Measurements from ENCODE around the gene CCSER1.

CCSER1 gene

DNA sequence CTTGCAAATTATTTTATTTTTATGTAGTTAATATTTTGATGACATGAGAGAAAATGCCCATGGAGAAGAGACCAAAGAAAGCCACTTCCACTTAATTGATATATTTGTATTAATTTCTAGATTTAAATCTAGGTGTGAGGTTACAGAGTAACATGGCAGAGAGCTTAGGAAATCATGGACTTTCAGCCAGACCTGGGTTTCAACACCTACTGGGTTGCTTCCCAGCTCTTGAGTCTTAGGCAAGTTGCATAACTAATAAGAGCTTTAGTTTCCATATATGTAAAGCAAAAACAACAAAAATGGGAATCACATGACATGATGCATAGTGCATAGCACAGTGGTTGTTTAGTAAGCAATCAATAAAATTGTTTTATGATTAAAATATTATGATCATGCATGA lies 413.3 kb downstream of the CCSER1 start:
- no peak for DNase-seq (ENCODE audit: low read depth in 2 of 2, low spot score in 1 of 2)

DNA sequence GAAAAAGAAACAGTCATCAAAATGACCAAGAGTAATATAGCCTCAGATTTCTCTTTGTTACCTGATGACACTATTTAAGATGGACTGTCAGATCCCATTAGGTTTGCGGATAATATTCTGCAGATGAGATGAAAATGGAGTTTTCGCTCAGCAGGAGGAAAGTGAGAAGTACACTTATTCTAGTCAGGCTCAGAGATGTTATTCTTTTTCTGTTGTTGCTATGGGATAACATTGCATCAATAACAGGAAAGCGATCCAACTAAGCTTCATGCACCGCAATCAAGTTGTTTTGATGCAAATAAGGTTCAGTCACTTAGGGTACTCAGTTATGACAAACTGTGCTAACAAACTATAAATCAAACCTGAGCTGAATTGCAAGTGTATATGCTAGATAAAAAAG lies 415.0 kb downstream of the CCSER1 start:
- DNase-seq (ENCODE audit: low read depth in 2 of 2, low spot score in 1 of 2), result no peak

DNA sequence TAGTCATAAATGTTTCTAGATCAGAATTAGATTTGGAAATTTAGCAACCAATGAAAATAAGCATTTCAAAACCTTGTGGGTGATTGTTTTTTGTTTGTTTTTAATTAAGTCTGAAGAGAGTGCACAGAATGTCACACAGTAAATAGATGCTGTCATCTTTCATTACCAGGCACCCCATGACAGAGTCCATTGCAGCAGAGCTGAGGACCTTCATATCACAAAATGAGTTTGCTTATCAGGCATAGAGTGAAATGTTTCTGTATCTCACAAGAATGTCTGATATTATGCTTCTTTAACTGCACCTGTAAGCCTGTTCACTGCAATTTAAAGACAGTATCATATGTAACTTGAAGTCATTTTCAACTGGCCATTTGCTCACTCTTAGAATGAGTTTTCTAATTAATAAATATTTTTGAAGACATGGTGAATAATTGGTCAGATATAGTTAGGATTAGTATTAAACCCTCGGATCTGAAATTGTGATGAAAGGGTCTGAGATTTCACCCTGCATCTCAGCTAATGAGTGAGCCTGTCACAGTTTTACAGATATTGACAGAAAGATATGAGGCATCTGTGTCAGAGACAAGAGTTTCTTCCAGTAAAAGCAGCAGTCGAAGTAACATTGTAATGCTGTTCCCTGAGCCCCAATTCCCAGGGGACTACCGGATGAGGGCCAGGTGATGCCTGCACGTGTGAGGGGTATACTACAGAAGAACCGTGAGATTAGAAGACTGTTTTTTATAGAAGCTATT lies 416.4 kb downstream of the CCSER1 start:
- DNase-seq (ENCODE audit: low read depth in 2 of 2, low spot score in 1 of 2), result no peak

DNA sequence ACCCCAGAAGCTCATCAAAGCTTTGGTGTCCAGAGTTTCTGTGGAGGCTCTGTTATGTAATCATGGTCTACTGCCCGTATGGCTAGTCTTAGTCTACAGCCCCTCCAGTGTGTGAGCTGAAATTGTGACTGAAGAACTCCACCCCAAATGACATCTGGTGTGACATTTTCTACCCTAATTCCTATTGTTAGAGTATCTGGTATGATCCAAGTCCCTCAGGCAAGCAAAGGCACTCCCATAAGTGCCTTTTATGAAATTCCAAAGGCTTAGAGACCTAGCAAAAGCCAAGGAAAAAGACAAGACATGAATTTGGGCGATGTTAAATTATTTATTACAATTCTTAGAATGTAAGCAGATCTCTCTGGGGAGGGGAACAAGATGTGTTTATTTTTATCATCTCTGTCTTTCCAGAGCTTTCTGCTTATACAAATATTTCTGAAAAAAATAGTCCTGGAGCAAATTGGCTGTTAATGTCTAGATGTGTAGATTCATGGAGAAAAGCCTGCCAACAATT lies 417.4 kb downstream of the CCSER1 start:
- DNase-seq (ENCODE audit: low read depth in 2 of 2, low spot score in 1 of 2), result no peak

DNA sequence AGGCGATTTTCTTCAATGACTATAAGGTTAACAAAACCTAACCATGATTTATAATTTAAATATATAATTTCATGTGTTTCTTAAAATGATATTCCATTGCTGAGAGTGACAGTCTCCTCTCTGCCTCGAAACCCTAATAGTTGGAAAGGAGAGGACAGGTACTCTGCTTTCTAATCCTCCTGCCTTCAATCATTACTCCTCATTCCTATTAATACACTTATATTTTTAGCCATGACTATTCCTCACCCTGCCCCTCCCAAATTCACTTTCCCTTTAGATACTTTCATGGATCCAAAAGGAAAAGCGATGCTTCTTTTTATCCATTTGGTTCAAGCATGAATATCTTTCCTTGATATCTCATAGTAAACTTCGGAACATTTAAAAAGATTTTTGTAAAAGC lies 418.2 kb downstream of the CCSER1 start:
- no peak for DNase-seq (ENCODE audit: low read depth in 2 of 2, low spot score in 1 of 2)

DNA sequence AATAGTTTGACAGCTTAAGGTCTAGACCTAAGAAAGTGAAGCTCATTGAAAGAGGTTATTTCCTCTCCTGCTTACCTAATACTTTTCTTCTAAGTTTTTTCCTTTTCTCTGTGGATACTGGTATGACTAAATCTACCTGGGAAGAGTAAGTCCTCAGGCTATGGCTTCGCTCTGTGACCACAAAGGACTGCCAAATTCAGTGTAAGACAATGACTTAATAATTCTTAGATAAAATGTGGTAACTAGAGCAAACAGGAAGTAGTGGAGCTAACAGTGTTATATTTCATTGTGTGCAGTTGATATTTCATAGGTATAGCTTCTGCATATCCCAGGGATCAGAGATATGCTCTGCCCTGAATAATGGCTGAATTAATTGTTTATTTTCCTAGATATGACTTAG lies 418.9 kb downstream of the CCSER1 start:
- no peak for DNase-seq (ENCODE audit: low read depth in 2 of 2, low spot score in 1 of 2)

DNA sequence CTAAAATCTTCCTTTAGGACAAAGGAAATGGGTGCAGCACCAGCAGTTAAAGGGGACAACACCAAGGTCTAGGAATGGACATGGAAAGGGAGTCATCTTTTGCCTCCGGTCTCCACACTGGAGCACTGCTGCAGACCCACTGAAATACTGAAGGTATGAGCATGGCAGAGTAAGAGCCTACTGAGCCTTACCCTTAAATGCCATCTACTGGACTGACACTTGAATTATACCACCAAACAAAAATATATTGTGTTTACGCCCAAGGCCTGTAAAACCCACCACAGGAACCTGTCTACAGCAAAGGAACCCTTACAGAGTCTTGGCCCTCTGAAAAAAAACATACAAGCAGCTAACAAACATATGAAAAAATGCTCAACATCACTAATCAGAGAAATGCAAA lies 443.4 kb downstream of the CCSER1 start:
- no peak for DNase-seq (ENCODE audit: low read depth in 2 of 2, low spot score in 1 of 2)

DNA sequence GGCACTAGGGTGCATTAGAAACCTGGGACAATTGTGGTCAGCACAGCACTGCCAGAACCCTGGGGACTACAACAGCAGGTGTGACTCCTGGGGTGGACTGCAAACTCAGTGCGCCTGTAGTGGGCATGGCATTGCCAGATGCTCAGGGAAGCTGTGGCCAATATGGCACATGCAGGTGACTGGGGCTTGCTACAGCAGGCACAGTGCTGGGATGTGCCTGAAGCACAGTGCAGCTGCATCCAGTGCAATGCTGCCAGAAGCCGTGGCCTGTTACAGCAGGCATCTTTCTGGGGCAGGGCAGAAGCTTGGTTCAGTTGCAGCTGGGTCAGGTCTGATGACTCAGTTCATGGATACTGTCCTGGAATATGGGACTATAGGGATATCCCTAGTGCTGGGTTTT lies 445.8 kb downstream of the CCSER1 start:
- DNase-seq (ENCODE audit: low read depth in 2 of 2, low spot score in 1 of 2), result no peak

DNA sequence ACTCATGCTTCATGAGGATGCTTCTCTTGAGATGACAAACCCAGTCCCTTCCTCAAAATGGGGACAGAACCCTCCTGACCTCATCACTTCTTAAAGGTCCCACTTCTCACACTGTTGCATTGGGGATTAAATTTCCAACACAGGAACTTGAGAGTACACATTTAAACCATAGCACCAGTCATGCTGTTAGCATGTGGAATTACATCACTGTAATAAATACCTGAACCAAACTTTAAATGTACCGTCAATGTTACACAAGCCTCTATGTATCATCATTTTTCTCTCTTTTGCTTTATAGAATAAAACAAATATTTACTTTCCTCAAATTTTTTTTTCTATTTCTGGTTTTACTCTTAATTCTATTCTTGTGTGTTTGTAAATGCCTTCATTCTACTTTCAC lies 448.2 kb downstream of the CCSER1 start:
- no peak for DNase-seq (ENCODE audit: low read depth in 2 of 2, low spot score in 1 of 2)

DNA sequence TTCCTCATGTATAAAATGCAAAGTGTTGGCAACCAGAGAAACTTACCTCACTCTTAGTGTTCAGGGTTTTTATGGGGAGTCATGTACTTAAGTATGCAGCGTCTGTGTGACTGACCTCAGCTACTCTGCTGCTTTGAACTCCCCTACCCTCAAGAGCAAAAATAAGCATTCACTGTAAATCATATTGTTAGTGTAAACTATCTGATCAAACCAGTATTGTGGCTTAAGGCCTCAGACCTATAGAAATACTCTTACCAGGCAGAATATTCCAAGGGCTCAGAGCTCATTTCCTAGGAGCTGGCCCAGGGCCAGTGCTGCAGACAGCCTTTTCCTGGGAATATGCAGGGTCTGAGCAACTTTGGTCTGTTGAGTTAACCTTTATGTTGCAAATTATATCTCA lies 453.1 kb downstream of the CCSER1 start:
- no peak for DNase-seq (ENCODE audit: low read depth in 2 of 2, low spot score in 1 of 2)

DNA sequence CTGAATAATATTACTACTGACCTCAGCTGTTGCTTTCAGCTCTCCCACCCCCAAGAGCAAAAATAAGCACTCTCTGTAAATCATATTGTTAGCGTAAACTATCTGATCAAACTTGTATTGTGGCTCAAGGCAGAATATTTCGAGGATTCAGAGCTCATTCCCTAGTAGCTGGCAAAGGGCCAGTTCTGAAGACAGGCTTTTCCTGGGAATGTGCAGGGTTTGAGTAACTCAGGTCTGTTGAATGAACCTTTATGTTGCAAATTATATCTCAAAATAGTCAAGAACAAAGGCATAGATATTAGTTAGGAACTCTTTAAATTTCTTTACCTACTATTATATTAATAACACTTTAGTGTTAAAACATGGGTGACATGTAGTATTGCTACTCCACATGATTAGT lies 454.9 kb downstream of the CCSER1 start:
- DNase-seq (ENCODE audit: low read depth in 2 of 2, low spot score in 1 of 2), result no peak

DNA sequence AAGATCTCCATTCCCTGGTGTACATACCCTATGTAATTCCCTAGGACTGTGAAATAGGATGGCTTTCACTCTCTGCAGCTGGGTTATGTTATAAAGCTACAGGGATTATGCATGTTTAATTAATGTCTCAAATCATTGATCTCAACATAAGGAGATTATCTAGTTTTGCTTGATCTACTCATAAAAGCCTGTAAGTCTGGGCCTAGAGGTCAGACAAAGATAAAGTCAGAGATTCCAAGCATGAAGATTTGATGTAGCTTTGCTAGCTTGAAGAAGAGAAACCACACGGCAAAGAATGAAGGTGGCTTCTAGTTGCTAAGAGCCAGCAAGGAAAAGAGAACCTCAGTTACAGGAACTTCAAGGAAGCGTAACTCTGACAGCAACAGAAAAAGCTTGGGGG lies 456.9 kb downstream of the CCSER1 start:
- DNase-seq (ENCODE audit: low read depth in 2 of 2, low spot score in 1 of 2), result no peak

DNA sequence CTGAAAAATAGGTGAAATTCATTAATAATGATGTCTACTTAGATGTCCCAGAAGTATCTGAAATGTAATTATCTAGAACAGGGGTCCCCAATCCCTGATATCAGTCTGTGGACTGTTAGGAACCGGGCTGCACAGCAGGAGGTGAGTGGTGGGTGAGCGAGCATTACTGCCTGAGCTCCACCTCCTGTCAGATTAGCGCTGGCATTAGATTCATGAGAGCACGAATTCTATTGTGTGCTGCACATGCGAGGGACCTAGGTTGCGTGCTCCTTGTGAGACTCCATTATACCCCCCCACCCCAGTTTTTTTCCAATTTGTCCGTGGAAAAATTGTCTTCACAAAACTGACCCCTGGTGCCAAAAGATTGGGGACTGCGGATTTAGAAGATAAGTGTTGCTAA lies 458.8 kb downstream of the CCSER1 start:
- no peak for DNase-seq (ENCODE audit: low read depth in 2 of 2, low spot score in 1 of 2)

DNA sequence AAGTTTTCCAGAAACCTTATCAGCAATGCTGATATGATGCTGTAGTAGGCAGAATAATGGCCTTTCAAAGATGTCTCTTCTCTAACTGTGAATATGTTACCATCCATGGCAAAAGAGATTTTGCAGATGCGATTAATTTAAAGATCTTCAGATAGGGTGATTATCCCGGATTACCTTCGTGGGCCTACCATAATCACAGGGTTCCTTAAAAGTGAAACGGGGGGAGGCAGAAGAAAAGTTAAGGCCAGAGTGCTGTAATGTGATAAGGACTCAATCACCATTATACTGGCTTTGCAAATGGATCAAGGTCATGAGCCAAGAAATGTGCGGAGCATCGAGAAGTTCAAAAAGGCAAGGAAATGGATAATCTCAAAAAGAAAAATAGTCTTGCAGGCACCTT lies 459.6 kb downstream of the CCSER1 start:
- no peak for DNase-seq (ENCODE audit: low read depth in 2 of 2, low spot score in 1 of 2)

DNA sequence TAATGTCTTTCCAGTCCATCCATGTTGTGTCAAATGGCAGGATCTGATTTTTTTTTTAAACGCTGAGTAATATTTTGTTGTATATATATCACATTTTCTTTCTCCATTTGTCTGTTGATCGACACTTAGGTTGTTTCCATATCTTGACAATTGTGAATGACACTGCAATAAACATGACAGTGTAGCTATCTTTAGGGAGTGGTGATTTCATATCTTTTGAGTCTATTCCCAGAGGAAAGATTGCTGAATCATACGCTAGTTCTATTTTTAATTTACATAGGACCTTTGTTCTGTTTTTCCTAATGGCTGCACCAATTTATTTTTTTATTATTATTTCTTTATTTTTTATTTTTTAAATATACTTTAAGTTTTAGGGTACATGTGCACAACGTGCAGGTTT lies 470.7 kb downstream of the CCSER1 start:
- no peak for DNase-seq (ENCODE audit: low read depth in 2 of 2, low spot score in 1 of 2)

DNA sequence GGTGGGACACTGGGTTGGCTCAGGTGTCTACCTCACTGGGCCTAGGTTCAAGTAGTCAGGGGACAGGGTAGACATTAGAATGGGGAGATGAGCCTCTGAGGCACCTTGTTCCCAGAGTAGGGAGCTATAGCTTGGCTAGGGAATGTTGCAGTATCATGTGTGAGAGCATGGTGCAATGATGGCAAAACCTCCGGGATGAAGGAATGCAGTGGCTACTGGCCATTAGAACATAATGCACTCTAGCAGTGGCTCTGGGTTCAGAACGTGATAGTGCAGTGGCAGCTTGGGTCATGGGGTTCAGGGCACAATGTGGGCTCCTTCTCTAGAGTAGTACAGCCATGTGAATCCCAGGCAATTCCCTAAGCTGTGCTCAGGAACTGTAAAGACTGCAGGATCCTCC lies 471.5 kb downstream of the CCSER1 start:
- no peak for DNase-seq (ENCODE audit: low read depth in 2 of 2, low spot score in 1 of 2)

DNA sequence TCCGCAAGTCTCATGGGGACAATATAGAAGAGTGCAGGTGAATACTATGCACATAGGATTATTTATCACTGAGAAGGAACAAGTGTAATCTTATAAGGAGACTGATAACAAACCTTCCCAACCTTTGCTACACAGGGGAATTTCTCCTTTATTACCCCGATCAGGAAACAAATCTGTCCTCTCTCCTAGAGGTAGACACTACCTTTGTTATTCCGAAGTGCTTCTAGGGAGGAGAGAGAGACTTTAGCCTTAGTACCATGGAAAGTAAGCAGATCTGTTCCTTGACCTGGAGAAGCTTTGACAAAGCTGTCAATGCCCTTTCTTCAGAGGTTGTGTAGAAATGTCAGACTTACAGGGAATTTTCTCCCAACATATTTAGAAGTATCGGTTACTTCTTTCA lies 475.5 kb downstream of the CCSER1 start:
- DNase-seq (ENCODE audit: low read depth in 2 of 2, low spot score in 1 of 2), result no peak

DNA sequence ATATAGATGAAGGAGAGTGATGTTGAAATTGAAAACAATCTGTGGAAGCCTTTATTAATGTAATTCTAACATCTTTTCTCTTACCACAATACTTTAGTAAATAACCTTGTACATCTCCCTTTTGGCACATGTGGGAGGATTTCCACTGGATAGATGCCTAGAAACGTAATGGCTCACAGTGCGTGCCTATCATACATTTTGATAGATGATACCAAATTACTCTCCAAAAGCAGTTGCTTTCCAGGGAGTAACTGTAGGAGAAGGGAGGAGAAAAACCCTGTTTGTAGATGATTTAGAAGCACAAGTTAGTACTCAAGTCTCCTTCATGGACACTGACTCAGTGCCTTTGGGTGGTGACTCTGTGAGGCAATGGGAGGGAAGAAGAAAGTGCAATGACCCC lies 476.3 kb downstream of the CCSER1 start:
- no peak for DNase-seq (ENCODE audit: low read depth in 2 of 2, low spot score in 1 of 2)

DNA sequence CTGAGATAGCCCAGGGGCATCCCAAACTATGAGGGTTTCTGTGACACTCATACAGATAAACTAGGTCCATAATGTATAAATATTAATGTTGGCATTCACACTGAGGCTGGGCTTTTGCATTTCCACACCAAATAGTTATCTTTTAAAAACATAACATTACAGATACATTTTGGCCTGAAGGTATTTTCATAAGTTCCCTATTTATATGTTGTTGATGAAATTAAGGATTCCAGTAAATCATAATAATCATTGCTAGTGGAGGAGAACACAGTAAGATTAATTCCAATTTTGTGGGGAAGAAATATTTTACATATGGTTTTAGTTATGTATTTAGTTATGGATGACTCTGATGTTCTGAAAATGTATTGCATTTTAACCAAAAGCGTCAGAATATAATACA lies 479.6 kb downstream of the CCSER1 start:
- no peak for DNase-seq (ENCODE audit: low read depth in 2 of 2, low spot score in 1 of 2)

DNA sequence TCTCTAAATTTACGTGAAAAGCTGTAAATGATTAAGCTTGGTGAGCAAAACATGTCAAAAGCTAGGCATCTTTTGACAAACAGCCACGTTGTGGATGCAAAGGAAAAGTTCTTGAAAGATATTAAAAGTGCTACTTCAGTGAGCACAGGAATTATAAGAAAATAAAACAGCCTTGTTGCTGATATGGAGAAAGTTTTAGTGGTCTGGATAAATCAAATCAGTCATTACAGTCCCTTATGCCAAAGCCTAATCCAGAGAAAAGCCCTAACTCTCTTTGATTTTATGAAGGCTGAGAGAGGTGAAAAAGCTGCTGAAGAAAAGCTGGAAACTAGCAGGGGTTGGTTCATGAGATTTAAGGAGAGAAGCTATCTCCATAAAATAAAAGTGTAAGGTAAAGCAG lies 487.2 kb downstream of the CCSER1 start:
- DNase-seq (ENCODE audit: low read depth in 2 of 2, low spot score in 1 of 2), result no peak

DNA sequence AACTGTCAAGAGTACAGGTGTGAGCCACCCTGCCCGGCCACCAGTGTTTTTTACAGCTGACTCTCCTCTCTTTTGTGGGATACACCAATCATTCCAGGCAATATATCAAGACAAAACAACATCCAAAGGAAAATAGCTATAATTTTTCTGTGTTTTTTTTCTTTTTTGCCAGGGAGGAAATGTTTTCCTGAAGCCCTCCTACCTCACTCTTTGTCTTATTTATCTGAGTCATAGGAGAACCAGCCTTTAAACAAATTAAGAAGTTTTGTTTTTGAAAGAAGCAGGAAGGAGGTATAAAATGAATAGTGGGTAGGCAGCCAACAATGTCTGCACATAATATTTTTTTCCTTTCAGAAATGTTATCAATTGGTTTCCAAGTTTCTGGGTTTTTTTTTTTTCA lies 493.9 kb downstream of the CCSER1 start:
- DNase-seq (ENCODE audit: low read depth in 2 of 2, low spot score in 1 of 2), result no peak

DNA sequence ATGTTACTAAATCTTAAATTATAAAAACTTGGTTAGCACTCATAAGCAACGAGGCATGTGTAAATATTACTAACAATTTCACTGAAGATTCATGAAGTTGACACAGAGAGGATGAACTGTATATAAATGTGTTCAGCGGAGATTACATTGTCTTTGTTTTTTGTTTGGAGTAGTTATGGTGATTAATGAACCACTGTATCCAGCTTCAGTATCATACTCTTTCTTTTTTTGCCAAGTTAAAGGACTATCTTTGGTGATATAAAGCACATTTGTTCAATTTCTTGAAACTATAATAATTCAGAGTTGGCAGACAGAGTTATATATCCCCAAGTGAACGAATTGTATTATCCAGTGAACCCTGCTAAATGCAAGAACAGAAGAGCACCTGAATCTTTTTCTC lies 497.6 kb downstream of the CCSER1 start:
- DNase-seq (ENCODE audit: low read depth in 2 of 2, low spot score in 1 of 2), result no peak

DNA sequence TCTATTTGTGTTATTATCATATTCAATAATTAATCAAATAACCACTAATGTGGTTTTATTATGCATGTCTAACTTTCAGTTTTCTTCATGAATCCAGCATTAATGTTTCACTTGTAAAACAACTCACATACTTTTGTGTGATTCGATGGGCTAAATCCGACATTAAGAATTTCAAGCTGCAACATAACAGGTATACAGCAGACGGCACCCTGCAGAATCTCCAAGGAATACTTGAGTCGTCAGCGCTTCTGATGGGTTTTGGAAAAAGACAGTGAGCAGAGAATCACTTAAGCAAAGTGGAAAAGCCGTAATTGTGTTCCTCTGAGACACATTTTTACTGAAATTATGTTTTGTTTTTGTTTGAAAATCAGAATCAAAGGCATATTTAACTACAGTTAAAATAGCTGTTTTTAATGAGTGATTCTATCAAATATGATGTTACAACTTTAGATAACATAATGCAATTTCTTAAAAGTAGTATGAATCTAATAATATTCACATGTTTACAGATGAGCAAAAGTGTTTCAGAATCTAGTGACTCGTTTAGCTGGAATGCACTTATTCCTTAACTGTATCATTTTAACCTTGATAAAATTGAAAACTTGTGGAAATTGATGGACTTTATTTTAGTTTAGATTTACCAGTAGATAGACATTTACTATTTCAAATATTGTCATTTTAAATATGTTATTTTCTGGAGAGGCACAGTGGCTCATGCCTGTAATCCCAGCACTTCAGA lies 514.8 kb downstream of the CCSER1 start:
- DNase-seq (ENCODE audit: low read depth in 2 of 2, low spot score in 1 of 2), result no peak

Measured in stimulated activated CD8-positive, alpha-beta memory T cell treated with anti-CD3 and anti-CD28 coated beads, Interleukin-4, amount 100 ng/mL, for 4 hours (primary cell).